GM12874 (cell line): ENCODE data around the gene RAD51C.

Source experiments
- CTCF ChIP-seq: IDR thresholded peaks from 2 replicates; pipeline ENCODE4 v1.5.1; 2011; ENCODE audit warnings: low read depth, mild to moderate bottlenecking, control low read depth, low read length, moderate library complexity; ENCODE audit not compliant: insufficient read depth

RAD51C gene

DNA sequence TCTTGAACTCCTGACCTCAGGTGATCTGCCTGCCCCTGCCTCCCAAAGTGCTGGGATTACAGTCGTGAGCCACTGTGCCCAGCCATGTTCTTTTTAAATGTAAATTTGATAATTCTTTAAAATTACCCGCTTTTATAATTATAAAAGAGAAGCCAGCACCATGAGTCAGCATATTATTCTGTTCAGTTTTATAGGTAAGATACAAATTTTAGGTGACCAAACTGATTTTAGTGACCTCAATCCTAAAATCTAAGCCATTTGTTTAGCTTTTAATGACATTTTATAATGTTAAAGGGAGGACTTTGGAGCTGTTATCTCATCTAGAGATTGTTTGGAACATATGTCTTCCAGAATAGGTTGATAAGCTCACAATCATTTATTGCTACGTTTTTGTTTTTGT, 42.4 kb downstream of the RAD51C start:
- TF ChIP-seq CTCF, result no peak

- no peak for TF ChIP-seq CTCF
These were observed 48.8 kb downstream of the RAD51C start for GRCh38 chr17:58741121-58741625.

- no peak for TF ChIP-seq CTCF
These were observed 55.3 kb downstream of the RAD51C start for GRCh38 chr17:58747674-58748073.

DNA sequence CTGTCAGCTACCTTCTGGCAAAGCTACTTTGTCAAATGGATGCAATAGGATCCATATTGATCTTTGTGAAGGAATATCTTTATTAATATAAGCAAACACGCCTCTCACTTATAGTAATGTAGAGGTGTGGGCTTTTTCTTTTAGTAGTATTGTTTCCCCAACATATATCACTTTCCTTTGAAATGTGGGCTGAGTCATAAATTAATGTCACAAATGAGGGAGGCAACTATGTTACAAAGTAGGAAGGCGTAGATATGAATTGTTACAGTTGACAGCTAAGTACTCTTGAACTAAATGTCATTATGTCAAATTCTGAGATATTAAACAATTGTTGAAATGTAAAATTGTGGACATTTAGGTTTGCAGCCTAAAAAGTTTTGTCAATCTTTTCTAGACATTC, 60.6 kb downstream of the RAD51C start:
- TF ChIP-seq CTCF, result no peak

GRCh38 chr17:58755269-58755576, 62.8 kb downstream of the RAD51C start:
- TF ChIP-seq CTCF, result no peak

- no peak for TF ChIP-seq CTCF
These were observed 63.3 kb downstream of the RAD51C start, which contains the start of gene PPM1E for GRCh38 chr17:58755577-58756245. TSS of gene PPM1E (plus strand) at chr17:58755854.

- no peak for TF ChIP-seq CTCF
These were observed 64.1 kb downstream of the RAD51C start for GRCh38 chr17:58756246-58757161.
